ENCODE results near the gene CSNK1D.
A peak's percentile ranks its signal among the peaks of the same experiment; 100 is the strongest.

DNA sequence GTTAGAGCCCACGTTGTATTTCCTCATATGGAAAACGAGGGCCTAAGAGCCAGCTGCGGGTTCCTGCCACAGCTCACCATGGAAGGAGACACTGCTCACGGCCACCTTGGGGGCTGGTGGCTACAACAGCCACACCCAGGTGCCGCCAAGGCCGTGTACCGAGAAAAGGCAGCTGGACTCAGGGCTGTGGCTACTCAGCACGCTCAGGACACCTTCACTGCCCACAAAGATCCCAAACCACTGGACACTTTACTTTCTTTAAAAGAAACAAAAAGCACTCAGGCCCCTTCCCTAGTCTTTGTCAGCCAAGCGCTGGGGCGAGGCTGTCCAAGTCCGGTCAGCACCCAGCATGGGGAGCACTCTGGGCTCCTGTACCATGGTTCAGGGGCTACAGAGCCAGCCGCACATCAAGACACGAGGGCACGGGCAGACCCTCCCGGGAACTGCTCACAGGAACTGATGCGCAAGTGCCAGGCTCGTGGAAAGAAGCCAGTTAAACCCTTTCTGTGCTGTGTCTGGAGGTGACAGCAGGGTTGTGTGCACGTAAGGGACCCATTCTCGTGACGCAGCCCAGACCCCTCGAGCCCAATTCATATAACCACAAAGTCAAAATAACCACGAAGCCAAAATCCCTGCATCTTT, 26.2 kb downstream of the CSNK1D start:
- TF ChIP-seq ZNF274 (IDR thresholded peaks at IDR 0.05; ENCODE audit: insufficient read depth, insufficient read length) (no peak), GABPA (IDR thresholded peaks at IDR 0.05; ENCODE audit: low read depth) (no peak), EP300 (IDR thresholded peaks at IDR 0.05; ENCODE audit: borderline replicate concordance in 1 of 2, control insufficient read depth in 1 of 2, low read depth in 2 of 2, low read length in 2 of 2) (no peak), POLR2A (IDR thresholded peaks at IDR 0.05; ENCODE audit: low read depth, low read length) (0 out of 2 replicates have a peak, but pooled peaks have one; percentile 17), ZNF384 (IDR thresholded peaks at IDR 0.05; ENCODE audit: borderline replicate concordance, low read depth, low read length) (no peak), MYC (IDR thresholded peaks at IDR 0.05; ENCODE audit: insufficient read depth, insufficient read length, insufficient replicate concordance, low read length, severe bottlenecking) (no peak)
- TF ChIP-seq, protein P1, sequence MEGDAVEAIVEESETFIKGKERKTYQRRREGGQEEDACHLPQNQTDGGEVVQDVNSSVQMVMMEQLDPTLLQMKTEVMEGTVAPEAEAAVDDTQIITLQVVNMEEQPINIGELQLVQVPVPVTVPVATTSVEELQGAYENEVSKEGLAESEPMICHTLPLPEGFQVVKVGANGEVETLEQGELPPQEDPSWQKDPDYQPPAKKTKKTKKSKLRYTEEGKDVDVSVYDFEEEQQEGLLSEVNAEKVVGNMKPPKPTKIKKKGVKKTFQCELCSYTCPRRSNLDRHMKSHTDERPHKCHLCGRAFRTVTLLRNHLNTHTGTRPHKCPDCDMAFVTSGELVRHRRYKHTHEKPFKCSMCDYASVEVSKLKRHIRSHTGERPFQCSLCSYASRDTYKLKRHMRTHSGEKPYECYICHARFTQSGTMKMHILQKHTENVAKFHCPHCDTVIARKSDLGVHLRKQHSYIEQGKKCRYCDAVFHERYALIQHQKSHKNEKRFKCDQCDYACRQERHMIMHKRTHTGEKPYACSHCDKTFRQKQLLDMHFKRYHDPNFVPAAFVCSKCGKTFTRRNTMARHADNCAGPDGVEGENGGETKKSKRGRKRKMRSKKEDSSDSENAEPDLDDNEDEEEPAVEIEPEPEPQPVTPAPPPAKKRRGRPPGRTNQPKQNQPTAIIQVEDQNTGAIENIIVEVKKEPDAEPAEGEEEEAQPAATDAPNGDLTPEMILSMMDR (IDR thresholded peaks at IDR 0.05 in 2 of 3, conservative IDR thresholded peaks at IDR 0.05 in 1 of 3; ENCODE audit: control insufficient read depth in 2 of 3, extremely low read depth in 1 of 3, insufficient read depth in 1 of 3, low read depth in 3 of 3, low read length in 3 of 3) = no peak

All from GM12878 (cell line).